Thyroid gland (tissue), 4 donors: Measurements from ENCODE around the gene C9orf78.

Experiments
- POLR2A ChIP-seq, 2 donors: fragments of 450-650 bp; IDR thresholded peaks; one replicate each; pipeline ENCODE4 v1.6.1; 2017; ENCODE audit warnings: antibody characterized with exemption in 2 of 2, mild to moderate bottlenecking in 2 of 2, moderate library complexity in 1 of 2
- TF ChIP-seq, protein P1 (sequence below), 6 experiments: fragments of 200-600 bp in 3 of 6; fragments of 450-650 bp in 3 of 6; sonication (generic) in 3 of 6; IDR thresholded peaks; one replicate each; pipeline ENCODE4 v1.5.1; 2016 to 2019; ENCODE audit warnings: antibody characterized with exemption in 6 of 6, mild to moderate bottlenecking in 2 of 6, inconsistent platforms in 1 of 6, moderate library complexity in 1 of 6

DNA sequence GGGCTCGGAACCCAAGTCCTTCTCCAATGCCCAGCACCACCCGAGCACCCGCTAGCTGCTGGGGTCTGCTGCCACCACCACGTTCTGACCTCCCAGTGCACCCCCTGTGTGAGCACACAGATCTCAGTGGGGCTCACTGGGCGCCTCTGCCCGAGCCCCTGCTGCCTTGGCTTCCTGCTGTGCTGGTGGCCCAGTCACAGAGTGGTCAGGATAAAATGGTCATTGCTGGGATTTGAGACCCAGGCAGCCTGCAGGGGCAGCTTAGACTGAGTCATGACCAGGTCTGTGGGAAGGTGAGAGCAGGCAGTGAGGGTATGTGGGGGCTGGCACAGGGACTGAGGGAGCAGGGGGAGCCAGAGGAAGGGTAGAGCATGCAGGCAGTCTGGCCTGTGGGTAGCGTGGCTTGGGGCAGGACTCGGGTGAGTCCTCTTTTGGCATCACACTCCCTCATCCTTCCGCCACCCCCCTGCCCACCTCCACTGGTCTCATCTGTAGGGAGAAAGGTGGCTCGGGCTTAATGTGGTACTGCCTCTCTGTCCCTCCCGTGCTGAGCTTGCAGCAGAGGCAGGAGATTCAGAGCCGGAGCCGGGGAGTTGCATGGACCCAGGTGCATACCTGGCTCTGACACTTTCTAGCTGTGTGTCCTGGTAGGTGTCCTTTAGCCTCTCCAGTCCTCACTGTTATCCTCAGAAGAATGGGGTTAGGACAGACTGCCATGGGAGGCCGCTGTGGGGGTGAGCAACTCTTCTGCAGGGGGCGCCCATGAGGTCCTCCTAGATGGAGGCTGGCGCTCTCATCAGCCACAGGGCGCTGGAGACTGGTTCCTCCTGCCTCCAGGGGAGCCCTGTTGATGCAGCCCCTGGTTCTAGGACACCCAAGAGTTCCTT is 32.3 kb upstream of the C9orf78 start:
- TF ChIP-seq, protein P1, sequence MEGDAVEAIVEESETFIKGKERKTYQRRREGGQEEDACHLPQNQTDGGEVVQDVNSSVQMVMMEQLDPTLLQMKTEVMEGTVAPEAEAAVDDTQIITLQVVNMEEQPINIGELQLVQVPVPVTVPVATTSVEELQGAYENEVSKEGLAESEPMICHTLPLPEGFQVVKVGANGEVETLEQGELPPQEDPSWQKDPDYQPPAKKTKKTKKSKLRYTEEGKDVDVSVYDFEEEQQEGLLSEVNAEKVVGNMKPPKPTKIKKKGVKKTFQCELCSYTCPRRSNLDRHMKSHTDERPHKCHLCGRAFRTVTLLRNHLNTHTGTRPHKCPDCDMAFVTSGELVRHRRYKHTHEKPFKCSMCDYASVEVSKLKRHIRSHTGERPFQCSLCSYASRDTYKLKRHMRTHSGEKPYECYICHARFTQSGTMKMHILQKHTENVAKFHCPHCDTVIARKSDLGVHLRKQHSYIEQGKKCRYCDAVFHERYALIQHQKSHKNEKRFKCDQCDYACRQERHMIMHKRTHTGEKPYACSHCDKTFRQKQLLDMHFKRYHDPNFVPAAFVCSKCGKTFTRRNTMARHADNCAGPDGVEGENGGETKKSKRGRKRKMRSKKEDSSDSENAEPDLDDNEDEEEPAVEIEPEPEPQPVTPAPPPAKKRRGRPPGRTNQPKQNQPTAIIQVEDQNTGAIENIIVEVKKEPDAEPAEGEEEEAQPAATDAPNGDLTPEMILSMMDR (IDR thresholded peaks at IDR 0.05), result no peak
- TF ChIP-seq POLR2A (IDR thresholded peaks at IDR 0.05), result no peak
